ENCODE measurements around the gene CDHR2.
A peak's percentile ranks its signal among the peaks of the same experiment; 100 is the strongest.
"Not testable (repeated sequence)": the region's sequence is repeated elsewhere in the genome, so short reads cannot be mapped to it uniquely, and the experiment has no call there.

Gene CDHR2

GRCh38 chr5:176593273-176593869 is 44.2 kb downstream of the CDHR2 start:
- Histone ChIP-seq H3K27ac (no peak overlapping the region), H3K9me3 (peaks cover 7% of the 10 kb centered on the region), H3K4me2 (no peak overlapping the region), H3K4me1 (peaks cover 48% of the 10 kb centered on the region), H4K20me1 (peaks cover 68% of the 10 kb centered on the region), H3K9ac (no peak overlapping the region), H3K27me3 (0 out of 2 replicates have a peak, but pooled peaks cover 3% of the 10 kb centered on the region), H3K4me3 (no peak overlapping the region), H3K36me3 (peaks cover 48% of the 10 kb centered on the region)
- no peak for TF ChIP-seq Cebpa-rat (IDR thresholded peaks at IDR 0.05)

- Histone ChIP-seq H3K4me3 (no peak overlapping the region), H3K27ac (no peak overlapping the region), H3K9me3 (peaks cover 7% of the 10 kb centered on the region), H3K9ac (no peak overlapping the region), H3K36me3 (peaks cover 59% of the 10 kb centered on the region), H4K20me1 (peaks cover 69% of the 10 kb centered on the region), H3K4me2 (no peak overlapping the region), H3K4me1 (peaks cover 36% of the 10 kb centered on the region), H3K27me3 (peaks cover 3% of the 10 kb centered on the region; the same call in 1 of the 2 replicates)
- TF ChIP-seq Cebpa-rat (IDR thresholded peaks at IDR 0.05): no peak
These were observed 45.4 kb downstream of the CDHR2 start for GRCh38 chr5:176594554-176594953.

GRCh38 chr5:176595386-176595943 is 46.3 kb downstream of the CDHR2 start:
- no peak overlapping the region for H3K4me3 ChIP-seq
- H3K36me3 ChIP-seq: peaks cover 64% of the 10 kb centered on the region
- H3K9me3 ChIP-seq: peaks cover 7% of the 10 kb centered on the region
- H3K9ac ChIP-seq: no peak overlapping the region
- H4K20me1 ChIP-seq: peaks cover 69% of the 10 kb centered on the region
- H3K4me1 ChIP-seq: peaks cover 27% of the 10 kb centered on the region
- no peak overlapping the region for H3K4me2 ChIP-seq
- peaks cover 3% of the 10 kb centered on the region; the same call in 1 of the 2 replicates for H3K27me3 ChIP-seq
- H3K27ac ChIP-seq: no peak overlapping the region
- no peak for TF ChIP-seq Cebpa-rat (IDR thresholded peaks at IDR 0.05)

- H3K36me3 ChIP-seq: peaks cover 64% of the 10 kb centered on the region
- H3K27me3 ChIP-seq: peaks cover 3% of the 10 kb centered on the region; the same call in 1 of the 2 replicates
- TF ChIP-seq Cebpa-rat (IDR thresholded peaks at IDR 0.05): no peak
- peaks cover 70% of the 10 kb centered on the region for H4K20me1 ChIP-seq
- H3K9ac ChIP-seq: no peak overlapping the region
- peak overlapping the region; percentile 56 for H3K4me3 ChIP-seq
- H3K4me1 ChIP-seq: peaks cover 20% of the 10 kb centered on the region
- peak overlapping the region; percentile 84 for H3K4me2 ChIP-seq
- H3K27ac ChIP-seq: no peak overlapping the region
- peaks cover 5% of the 10 kb centered on the region for H3K9me3 ChIP-seq
These were observed 47.0 kb downstream of the CDHR2 start for GRCh38 chr5:176596069-176596644.

GRCh38 chr5:176596689-176597416 is 47.7 kb downstream of the CDHR2 start:
- Histone ChIP-seq H3K4me3 (peak overlapping the region; percentile 56), H4K20me1 (peaks cover 77% of the 10 kb centered on the region)
- no peak for TF ChIP-seq Cebpa-rat (IDR thresholded peaks at IDR 0.05)

GRCh38 chr5:176597417-176598389 is 48.6 kb downstream of the CDHR2 start:
- peaks cover 20% of the 10 kb centered on the region for H3K4me1 ChIP-seq
- peaks cover 85% of the 10 kb centered on the region for H4K20me1 ChIP-seq
- peaks cover 3% of the 10 kb centered on the region; the same call in 1 of the 2 replicates for H3K27me3 ChIP-seq
- no peak for TF ChIP-seq Cebpa-rat (IDR thresholded peaks at IDR 0.05)
- H3K9me3 ChIP-seq: no peaks in the 10 kb centered on the region
- no peak overlapping the region for H3K27ac ChIP-seq
- peak overlapping the region; percentile 84 for H3K4me2 ChIP-seq
- H3K4me3 ChIP-seq: no peak overlapping the region
- peaks cover 50% of the 10 kb centered on the region for H3K36me3 ChIP-seq
- no peak overlapping the region for H3K9ac ChIP-seq

More at GRCh38 chr5:176596689-176597416, 47.7 kb downstream of the CDHR2 start:
- Histone ChIP-seq H3K9me3 (no peaks in the 10 kb centered on the region; the same call in 1 of the 2 replicates), H3K9ac (0 out of 2 replicates have a peak overlapping the region, but pooled peaks have one; percentile 22), H3K27ac (no peak overlapping the region), H3K4me2 (peak overlapping the region; percentile 84), H3K27me3 (peaks cover 3% of the 10 kb centered on the region; the same call in 1 of the 2 replicates), H3K36me3 (peaks cover 58% of the 10 kb centered on the region), H3K4me1 (peaks cover 20% of the 10 kb centered on the region)

- H3K4me3 ChIP-seq, H3K9me3 ChIP-seq, H3K4me2 ChIP-seq, H3K27ac ChIP-seq, H3K27me3 ChIP-seq, H3K9ac ChIP-seq: not testable (repeated sequence)
- peaks cover 94% of the 10 kb centered on the region for H4K20me1 ChIP-seq
- H3K36me3 ChIP-seq: peaks cover 39% of the 10 kb centered on the region
- peaks cover 33% of the 10 kb centered on the region for H3K4me1 ChIP-seq
These were observed 50.7 kb downstream of the CDHR2 start for GRCh38 chr5:176599749-176600430.

- H3K9me3 ChIP-seq: no peaks in the 10 kb centered on the region
- no peaks in the 10 kb centered on the region; the same call in 1 of the 2 replicates for H3K27me3 ChIP-seq
- TF ChIP-seq Cebpa-rat (IDR thresholded peaks at IDR 0.05): no peak
- H3K4me1 ChIP-seq: peaks cover 42% of the 10 kb centered on the region
- H3K4me3 ChIP-seq: no peak overlapping the region
- peaks cover 93% of the 10 kb centered on the region for H4K20me1 ChIP-seq
- no peak overlapping the region for H3K9ac ChIP-seq
- no peak overlapping the region for H3K4me2 ChIP-seq
- H3K36me3 ChIP-seq: peaks cover 33% of the 10 kb centered on the region
- no peak overlapping the region for H3K27ac ChIP-seq
These were observed 52.9 kb downstream of the CDHR2 start for GRCh38 chr5:176601901-176602482.

All from BLaER1 (cell line).